LHCN-M2 (cell line): Measurements from ENCODE around the gene ZBTB16. TPM values are rescaled to one million over a fixed set of nuclear protein-coding genes. Genes with fewer than 3 reads are reported as not detected.
"Not testable (repeated sequence)": the region's sequence is repeated elsewhere in the genome, so short reads cannot be mapped to it uniquely, and the experiment has no call there.

ENCODE experiments used
- DNase-seq: peaks from one replicate; pipeline ENCODE4 v3.0.0-alpha.2; 2012; ENCODE audit warnings: low read depth
- total RNA-seq: library from RNA; depleted of rRNA; stranded (reverse); fragments of >200 nt; gene quantifications from 2 replicates; pipeline ENCODE4 v1.2.3, GENCODE V29; 2014

ZBTB16 gene
- total RNA-seq, 1 experiment from 2014 or later: 4.3 TPM

- no peak for DNase-seq
Measured at GRCh38 chr11:114042234-114042633, 17.3 kb upstream of the ZBTB16 start.

DNA sequence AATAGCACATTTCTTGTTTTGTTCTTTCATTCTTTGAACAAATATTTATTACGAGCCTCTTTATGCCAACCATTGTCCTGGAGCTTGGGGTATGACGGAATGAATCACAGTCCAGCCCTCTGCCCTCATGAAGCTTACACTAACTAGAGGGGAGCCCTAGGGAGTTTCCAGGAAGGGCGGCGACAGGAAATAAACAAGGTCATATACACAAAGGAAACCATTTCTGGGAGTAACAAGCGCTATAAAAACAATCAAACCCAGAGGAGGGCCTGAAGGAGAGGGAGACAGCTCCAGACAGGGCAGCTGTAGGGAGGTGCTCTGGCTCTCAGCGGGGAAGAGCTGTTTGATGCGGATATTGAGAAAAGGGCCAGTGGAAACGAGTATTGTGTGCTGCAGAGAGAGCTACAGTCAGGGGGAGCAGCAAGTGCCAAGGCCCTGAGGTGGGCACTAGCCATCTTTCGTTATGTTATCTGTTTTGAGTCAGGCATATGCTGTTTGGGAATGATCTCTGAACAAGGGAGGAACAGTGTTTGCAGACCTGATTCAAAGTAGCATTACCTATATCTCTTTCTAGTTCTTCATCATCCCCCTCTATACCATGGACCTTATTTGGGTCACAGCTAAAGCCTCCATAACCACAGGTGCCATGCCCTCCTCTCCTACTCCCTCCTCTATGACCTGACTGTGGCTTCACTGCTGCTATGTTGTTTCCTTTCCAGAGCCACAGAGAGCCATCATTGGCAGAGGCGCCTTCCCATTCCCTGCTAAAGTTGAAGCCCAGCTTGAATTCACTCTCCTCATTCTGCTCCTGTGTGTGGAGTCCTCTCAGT lies 15.3 kb upstream of the ZBTB16 start:
- peak; percentile 9 for DNase-seq

DNA sequence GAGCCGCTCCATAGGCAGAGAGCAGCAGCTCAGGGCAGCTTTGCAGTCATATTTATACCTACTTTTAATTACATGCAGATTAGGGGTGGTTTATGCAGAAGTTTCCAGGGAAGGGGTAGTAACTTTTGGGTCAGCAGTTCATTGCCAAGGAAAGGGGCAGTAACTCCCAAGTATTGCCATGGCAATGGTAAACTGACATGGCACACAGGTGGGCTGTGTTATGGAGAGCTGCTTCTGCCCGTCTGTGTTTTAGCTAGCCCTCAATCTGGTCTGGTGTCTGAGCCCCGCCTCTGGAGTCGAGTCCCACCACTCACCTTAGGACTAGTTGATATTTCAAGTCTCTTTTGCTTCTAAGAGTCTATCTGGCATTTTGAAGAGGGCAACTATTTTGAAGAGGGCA lies 12.2 kb upstream of the ZBTB16 start:
- DNase-seq: no peak

DNA sequence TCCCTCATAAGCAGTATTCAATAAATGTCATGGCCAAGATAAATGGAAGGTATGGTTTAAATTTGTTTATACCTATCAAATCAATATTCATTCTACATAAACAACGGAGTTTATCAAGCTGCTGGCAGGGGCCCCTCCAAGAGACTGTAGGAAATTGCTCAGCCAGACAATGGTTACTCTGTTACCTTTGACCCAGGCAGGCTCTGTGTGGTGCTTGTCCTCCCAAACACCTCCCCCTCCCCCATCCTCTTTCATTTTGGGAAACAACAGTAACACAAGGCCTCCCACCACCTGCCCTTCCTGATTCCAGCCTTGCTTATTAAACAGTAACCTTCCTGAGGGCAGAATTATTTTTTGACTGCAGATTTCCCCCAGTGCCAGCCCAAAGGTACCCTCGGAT lies 10.5 kb upstream of the ZBTB16 start:
- DNase-seq: no peak

DNA sequence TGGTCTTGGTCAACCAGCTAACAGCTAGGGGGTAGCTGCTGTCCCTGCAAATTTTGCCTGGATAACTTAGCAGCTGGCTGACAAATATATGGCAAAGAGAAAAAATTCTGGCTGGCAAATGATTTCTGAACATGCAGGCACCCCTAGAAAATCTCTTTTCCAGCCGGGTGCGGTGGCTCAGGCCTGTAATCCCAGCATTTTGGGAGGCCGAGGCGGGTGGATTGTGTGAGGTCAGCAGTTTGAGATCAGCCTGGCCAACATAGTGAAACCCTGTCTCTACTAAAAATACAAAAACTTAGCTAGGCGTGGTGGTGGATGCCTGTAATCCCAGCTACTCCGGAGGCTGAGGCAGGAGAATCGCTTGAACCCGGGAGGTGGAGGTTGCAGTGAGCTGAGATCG lies 9.7 kb upstream of the ZBTB16 start:
- not testable (repeated sequence) for DNase-seq

DNA sequence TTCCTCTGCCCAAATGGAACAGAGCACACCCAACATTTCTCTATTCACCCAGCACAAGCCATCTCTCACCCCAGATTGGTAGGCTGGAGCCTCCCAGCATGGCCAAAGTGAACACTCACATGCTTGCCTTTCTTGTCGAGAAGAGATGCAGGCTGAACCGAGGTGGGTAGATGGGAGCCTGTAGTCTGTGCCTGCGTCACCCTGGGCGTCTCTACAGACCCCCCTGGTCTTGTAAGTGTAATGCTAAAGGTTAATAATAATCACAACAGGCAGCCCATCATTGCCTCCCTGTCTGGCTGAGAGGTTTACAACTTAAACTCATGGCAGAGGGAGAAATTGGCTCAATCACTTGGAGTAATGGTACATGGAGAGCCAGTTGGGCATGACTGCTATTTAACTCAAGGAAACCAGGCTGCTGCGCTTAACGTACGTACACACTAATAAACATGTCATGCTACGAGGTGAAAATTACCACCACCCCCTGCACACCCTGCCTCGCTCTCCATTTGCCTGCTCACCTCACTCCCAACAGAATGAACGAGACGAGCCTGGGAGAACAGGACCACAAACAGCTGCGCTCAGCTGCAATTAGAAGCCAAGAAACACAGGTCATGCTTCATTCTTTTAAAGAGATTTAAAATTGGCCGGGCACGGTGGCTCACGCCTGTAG lies 9.1 kb upstream of the ZBTB16 start:
- DNase-seq: no peak

DNA sequence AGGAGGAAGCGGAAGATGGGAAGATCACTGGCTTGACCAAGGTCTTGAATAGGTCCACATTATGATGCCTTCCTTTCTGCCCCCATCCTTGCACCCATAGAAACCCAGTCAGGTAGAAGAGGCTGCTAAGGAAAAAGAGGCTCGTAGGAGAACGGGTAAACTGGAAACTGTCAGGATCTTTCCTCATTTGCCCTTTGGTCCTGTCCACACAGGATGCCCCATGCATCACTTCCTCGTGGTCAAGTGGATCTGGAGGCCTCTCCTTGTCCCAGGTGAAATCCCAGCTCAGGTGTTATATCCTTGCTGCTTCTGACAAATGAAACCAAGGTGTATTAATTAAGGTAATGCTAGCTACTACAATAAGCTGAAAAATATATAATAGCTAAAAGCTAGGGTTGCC lies 8.0 kb upstream of the ZBTB16 start:
- no peak for DNase-seq

DNA sequence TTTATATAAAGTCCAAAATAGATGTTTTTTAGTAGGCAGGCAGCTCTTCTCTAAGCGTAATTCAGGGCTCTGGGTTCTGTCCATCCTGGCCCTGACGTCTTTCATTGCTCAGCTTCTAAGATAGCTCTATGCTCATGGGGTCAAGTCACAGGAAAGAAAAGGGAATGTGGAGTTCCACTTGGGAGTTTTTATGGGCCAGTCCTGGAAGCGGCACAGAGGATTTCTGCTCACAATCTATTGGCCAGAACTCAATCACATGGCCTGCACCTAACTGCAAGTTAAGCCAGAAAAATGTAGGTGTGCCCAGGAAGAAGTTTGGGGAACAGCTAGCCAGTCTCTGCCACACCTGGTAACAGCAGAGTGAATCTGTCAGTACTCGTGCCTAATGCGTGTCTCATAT lies 7.4 kb upstream of the ZBTB16 start:
- no peak for DNase-seq

- DNase-seq: no peak
Measured at GRCh38 chr11:114053406-114053805, 6.1 kb upstream of the ZBTB16 start.

- no peak for DNase-seq
Measured at GRCh38 chr11:114054806-114055205, 4.7 kb upstream of the ZBTB16 start.

DNA sequence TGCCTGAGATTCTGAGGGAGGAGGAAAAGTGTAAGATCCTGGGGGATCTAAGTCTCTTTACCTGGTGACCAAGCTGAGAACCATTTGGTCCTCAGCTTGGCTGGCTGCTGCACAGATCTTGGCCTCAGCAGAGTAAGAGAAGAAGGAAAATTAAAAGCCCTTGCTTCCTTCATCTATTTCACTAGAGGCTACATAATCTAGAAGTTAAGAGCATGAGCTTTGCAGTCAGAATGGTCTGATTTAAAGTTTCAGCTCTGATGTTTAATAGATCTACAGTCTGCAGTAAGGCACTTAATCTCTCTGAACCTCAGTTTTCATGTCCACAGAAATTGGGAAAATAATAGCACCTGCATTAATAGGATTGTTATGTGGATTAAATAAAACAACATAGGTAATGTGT lies 3.1 kb upstream of the ZBTB16 start:
- DNase-seq: no peak

- DNase-seq: no peak
Measured at GRCh38 chr11:114057147-114057546, 2.4 kb upstream of the ZBTB16 start.

GRCh38 chr11:114057605-114058004 lies 1.9 kb upstream of the ZBTB16 start:
- no peak for DNase-seq

GRCh38 chr11:114058026-114058706 lies 1.3 kb upstream of the ZBTB16 start:
- no peak for DNase-seq

DNA sequence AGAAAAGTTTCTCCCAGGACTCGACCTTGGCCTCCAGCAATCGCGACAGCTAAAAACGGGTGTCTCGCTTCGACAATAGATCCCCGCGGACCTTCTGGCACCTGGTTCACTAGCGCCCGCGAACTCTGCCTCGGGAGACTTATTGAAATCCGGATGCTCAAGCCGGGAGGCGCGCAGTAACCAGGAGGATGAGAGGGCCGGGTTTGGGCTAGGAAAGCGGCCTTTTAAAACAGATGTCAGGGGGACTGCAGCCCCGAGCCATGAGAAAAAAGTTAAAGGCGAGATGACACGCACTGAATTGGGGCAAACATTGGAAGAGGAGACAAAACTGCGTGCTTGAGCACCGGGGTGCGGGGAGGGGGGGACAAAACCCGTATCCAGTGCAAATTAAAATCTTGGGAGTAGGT lies 637 bp upstream of the ZBTB16 start:
- DNase-seq: no peak

DNA sequence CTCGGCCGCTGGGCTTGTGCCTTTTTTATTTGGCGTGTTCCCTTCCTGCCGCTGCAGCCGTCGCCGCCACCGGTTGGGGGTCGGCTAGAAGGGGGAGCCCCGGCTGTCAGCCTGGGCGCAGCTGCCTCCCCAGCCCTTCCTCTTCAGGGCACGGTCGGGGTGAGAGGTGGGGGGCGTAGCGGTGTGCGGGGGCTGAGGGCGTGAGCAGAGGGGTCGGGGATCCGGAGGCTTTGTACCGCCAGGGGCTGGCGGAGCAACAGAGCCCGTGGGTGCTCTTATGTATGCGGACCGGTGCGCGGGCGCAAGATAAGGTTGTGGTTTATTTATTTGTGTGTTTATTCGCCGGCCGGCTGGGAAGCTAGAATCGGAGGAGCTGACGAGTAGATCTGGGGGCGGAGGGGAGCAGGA lies 477 bp downstream of the ZBTB16 start:
- DNase-seq: peak; percentile 49

GRCh38 chr11:114060392-114061047 lies 1.0 kb downstream of the ZBTB16 start:
- no peak for DNase-seq

DNA sequence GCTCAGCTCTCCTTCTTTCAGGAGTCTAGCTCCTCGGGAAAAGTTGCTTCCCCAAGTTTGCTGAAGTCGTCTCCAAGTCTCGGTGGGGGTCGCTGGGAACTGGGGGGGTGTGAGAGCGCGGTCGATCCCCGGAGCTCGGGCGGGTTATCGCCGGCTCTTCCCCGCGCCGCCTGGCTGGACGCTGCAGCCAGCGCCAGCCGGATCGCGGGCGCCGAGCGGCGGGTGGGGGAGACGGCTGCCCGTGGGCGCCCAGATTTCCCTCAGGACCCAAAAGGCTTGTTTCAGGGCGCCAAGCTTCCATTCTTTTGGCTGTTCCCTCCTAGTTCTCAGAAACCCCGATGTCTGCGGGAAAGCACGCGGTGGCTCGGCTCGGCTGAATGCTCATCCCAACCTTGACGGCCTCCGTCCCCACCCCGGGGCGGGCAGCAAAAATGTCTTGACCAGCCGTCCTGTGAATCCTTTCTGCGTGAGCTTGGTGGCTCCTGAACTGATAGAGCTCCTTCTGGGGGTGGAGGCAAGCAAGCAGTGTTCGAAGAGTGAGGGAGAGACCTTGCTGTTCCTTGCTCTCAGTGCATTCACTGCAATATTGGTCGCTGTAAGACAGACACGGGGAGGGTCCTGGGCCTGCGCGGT lies 1.7 kb downstream of the ZBTB16 start:
- DNase-seq: peak; percentile 35

- DNase-seq: no peak
Measured at GRCh38 chr11:114061681-114062049, 2.2 kb downstream of the ZBTB16 start.

DNA sequence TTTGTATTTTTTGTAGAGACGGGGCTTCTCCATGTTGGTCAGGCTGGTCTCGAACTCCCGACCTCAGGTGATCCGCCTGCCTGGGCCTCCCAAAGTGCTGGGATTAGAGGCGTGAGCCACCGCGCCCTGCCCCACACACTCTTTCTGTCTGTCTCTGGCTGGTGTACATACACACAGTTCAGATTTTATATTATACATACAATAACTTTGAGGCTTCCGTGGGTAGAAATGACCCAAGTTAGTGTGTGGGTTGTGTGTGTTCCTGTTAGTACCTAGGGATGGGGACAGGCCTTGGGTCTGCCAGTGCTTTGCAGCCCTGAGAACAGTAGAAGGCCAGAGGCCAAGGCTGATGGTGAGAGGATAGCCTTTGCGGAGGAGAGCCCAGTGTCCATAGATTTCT lies 2.8 kb downstream of the ZBTB16 start:
- no peak for DNase-seq

- DNase-seq: no peak
Measured at GRCh38 chr11:114063149-114063828, 3.8 kb downstream of the ZBTB16 start.
